Mesenchymal stem cell (in vitro differentiated cells and primary cell): ENCODE data around the gene SLC25A30.
"Not testable (repeated sequence)": the region's sequence is repeated elsewhere in the genome, so short reads cannot be mapped to it uniquely, and the experiment has no call there.

Experiments used
- DNase-seq: peaks from one replicate; pipeline ENCODE4 v3.0.0-alpha.2; 2013
- H2AFZ ChIP-seq: one replicate; pipeline ENCODE4 v1.6.1; 2013; ENCODE audit warnings: low read depth, mild to moderate bottlenecking, control low read depth, inconsistent platforms, low read length, moderate library complexity
- H2AK5ac ChIP-seq: 2 replicates; pipeline ENCODE4 v1.6.1; 2013; ENCODE audit warnings: low read length, moderate library complexity, mild to moderate bottlenecking, inconsistent platforms; ENCODE audit not compliant: severe bottlenecking
- H2BK120ac ChIP-seq: one replicate; pipeline ENCODE4 v1.6.1; 2013; ENCODE audit warnings: low read depth, mild to moderate bottlenecking, inconsistent platforms, low read length, moderate library complexity
- H2BK12ac ChIP-seq, 2 experiments: one replicate each; pipeline ENCODE4 v1.6.1; 2013; ENCODE audit warnings: inconsistent platforms in 2 of 2, low read length in 2 of 2, mild to moderate bottlenecking in 2 of 2, moderate library complexity in 2 of 2, control low read depth in 1 of 2
- H2BK15ac ChIP-seq: one replicate; pipeline ENCODE4 v1.6.1; 2013; ENCODE audit warnings: mild to moderate bottlenecking, low read depth, inconsistent platforms; ENCODE audit not compliant: poor library complexity, severe bottlenecking
- H2BK5ac ChIP-seq: 2 replicates; pipeline ENCODE4 v1.6.1; 2013; ENCODE audit warnings: low read depth, mild to moderate bottlenecking, low read length, control low read depth, inconsistent platforms; ENCODE audit not compliant: poor library complexity, severe bottlenecking
- H3K14ac ChIP-seq, 2 experiments: one replicate each; pipeline ENCODE4 v1.6.1; 2013; ENCODE audit warnings: inconsistent platforms in 2 of 2, low read length in 2 of 2, control low read depth in 1 of 2, mild to moderate bottlenecking in 1 of 2, moderate library complexity in 1 of 2
- H3K18ac ChIP-seq, 2 experiments: one replicate each; pipeline ENCODE4 v1.6.1; 2013; ENCODE audit warnings: inconsistent platforms in 2 of 2, low read length in 2 of 2, control low read depth in 1 of 2, low read depth in 1 of 2, mild to moderate bottlenecking in 1 of 2
- H3K23ac ChIP-seq, 2 experiments: one replicate each; pipeline ENCODE4 v1.6.1; 2013; ENCODE audit warnings: inconsistent platforms in 2 of 2, low read length in 2 of 2, mild to moderate bottlenecking in 2 of 2, moderate library complexity in 2 of 2, control low read depth in 1 of 2
- H3K27ac ChIP-seq: 2 replicates; pipeline ENCODE4 v1.5.1; 2013; ENCODE audit warnings: mild to moderate bottlenecking, moderate library complexity, low read length, control low read depth, inconsistent platforms; ENCODE audit not compliant: poor library complexity, severe bottlenecking
- H3K27me3 ChIP-seq, 2 experiments: 2 replicates each; pipeline versions ENCODE4 v1.6.1 to v1.7.0; 2013; ENCODE audit warnings: low read length in 2 of 2, mild to moderate bottlenecking in 2 of 2, moderate library complexity in 2 of 2, control low read depth in 1 of 2, inconsistent platforms in 1 of 2; ENCODE audit not compliant: control insufficient read depth in 1 of 2, insufficient read depth in 1 of 2
- H3K36me3 ChIP-seq, 2 experiments: 2 replicates each; pipeline versions ENCODE4 v1.6.1 to v1.7.0; 2013; ENCODE audit warnings: low read length in 2 of 2, control low read depth in 1 of 2, inconsistent platforms in 1 of 2, low read depth in 1 of 2, mild to moderate bottlenecking in 1 of 2; ENCODE audit not compliant: insufficient read depth in 2 of 2, control insufficient read depth in 1 of 2
- H3K4ac ChIP-seq, 2 experiments: one replicate each; pipeline ENCODE4 v1.6.1; 2013; ENCODE audit warnings: inconsistent platforms in 2 of 2, low read length in 2 of 2, mild to moderate bottlenecking in 2 of 2, moderate library complexity in 2 of 2, control low read depth in 1 of 2, low read depth in 1 of 2
- H3K4me1 ChIP-seq: 2 replicates; pipeline ENCODE4 v1.6.1; 2013; ENCODE audit warnings: low read depth, low read length, control low read depth; ENCODE audit not compliant: control insufficient read depth, insufficient read depth
- H3K4me2 ChIP-seq: 2 replicates; pipeline ENCODE4 v1.6.1; 2013; ENCODE audit warnings: low read length, mild to moderate bottlenecking, inconsistent platforms; ENCODE audit not compliant: poor library complexity, severe bottlenecking
- H3K4me3 ChIP-seq, 2 experiments: 2 replicates each; pipeline versions ENCODE4 v1.5.1 to v1.7.0; 2013; ENCODE audit warnings: low read length in 2 of 2, mild to moderate bottlenecking in 2 of 2, control low read depth in 1 of 2, low read depth in 1 of 2; ENCODE audit not compliant: insufficient read depth in 1 of 2
- H3K79me1 ChIP-seq: replicated peaks from 2 replicates; pipeline ENCODE4 v1.6.1; 2013; ENCODE audit warnings: mild to moderate bottlenecking, control low read depth, low read length, inconsistent platforms; ENCODE audit not compliant: poor library complexity, severe bottlenecking
- H3K9ac ChIP-seq: 2 replicates; pipeline ENCODE4 v1.7.0; 2013; ENCODE audit warnings: mild to moderate bottlenecking, low read length, moderate library complexity
- H3K9me3 ChIP-seq: 2 replicates; pipeline ENCODE4 v1.7.0; 2013; ENCODE audit warnings: mild to moderate bottlenecking, low read length; ENCODE audit not compliant: control insufficient read depth
- H4K8ac ChIP-seq: one replicate; pipeline ENCODE4 v1.6.1; 2013; ENCODE audit warnings: inconsistent platforms, mild to moderate bottlenecking, low read length, moderate library complexity
- H4K91ac ChIP-seq: one replicate; pipeline ENCODE4 v1.6.1; 2013; ENCODE audit warnings: mild to moderate bottlenecking, low read length, inconsistent platforms
- WGBS: methylation state at CpG from one replicate; pipeline ENCODE4 v1.1.7; 2013; ENCODE audit warnings: mixed read lengths; 5-methylcytosine and 5-hydroxymethylcytosine counted together

The SLC25A30 gene

DNA sequence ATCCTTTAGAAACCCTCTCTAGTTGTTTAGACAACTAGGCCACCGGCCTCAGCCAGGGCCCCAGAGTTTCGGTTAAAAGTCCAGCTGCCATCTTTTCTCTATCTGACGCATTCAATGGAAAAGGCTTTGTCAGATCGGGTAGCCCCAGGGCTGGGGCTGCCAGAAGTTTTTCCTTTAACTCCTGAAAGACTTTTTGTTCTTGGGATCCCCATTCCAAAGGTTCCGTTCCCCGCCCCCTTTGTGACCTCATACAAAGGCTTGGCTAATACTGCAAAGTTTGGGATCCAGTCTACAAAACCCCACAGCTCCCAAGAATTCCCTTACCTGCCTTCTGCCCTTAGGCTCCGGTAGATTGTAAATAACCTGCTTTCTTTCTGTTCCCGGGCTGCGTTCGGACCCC lies 38.7 kb downstream of the SLC25A30 start:
- H2BK15ac ChIP-seq, DNase-seq, H3K14ac ChIP-seq, H3K4me3 ChIP-seq, H3K27ac ChIP-seq, H2BK5ac ChIP-seq, H3K9me3 ChIP-seq, H2BK12ac ChIP-seq, H3K4me1 ChIP-seq, H3K4me2 ChIP-seq, H3K9ac ChIP-seq, H4K8ac ChIP-seq, H3K27me3 ChIP-seq, H3K18ac ChIP-seq, H3K79me1 ChIP-seq, H2BK120ac ChIP-seq, H2AFZ ChIP-seq, H3K23ac ChIP-seq, H2AK5ac ChIP-seq, H3K4ac ChIP-seq, H4K91ac ChIP-seq, H3K36me3 ChIP-seq: not testable (repeated sequence)
- WGBS, result 94% methylated on average over 6 of the region's 10 CpGs

DNA sequence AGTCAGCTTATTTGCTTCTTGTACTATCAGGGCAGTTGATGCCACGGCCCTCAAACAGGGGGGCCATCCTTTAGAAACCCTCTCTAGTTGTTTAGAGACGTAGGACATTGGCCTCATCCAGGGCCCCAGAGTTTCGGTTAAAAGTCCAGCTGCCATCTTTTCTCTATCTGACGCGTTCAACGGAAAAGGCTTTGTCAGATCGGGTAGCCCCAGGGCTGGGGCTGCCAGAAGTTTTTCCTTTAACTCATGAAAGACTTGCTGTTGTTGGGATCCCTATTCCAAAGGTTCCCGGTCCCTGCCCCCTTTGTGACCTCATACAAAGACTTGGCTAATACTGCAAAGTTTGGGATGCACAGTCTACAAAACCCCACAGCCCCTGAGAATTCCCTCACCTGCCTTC lies 39.4 kb downstream of the SLC25A30 start:
- H3K9me3 ChIP-seq, H3K4ac ChIP-seq, H3K4me2 ChIP-seq, H3K27ac ChIP-seq, H3K27me3 ChIP-seq, H3K18ac ChIP-seq, H2BK12ac ChIP-seq, H3K4me3 ChIP-seq, H3K36me3 ChIP-seq, DNase-seq, H2BK120ac ChIP-seq, H4K8ac ChIP-seq, H2BK5ac ChIP-seq, H3K14ac ChIP-seq, H4K91ac ChIP-seq, H3K9ac ChIP-seq, H2AK5ac ChIP-seq, H3K4me1 ChIP-seq, H2BK15ac ChIP-seq, H3K79me1 ChIP-seq, H3K23ac ChIP-seq, H2AFZ ChIP-seq: not testable (repeated sequence)
- WGBS, result 95% methylated on average over 8 of the region's 8 CpGs

DNA sequence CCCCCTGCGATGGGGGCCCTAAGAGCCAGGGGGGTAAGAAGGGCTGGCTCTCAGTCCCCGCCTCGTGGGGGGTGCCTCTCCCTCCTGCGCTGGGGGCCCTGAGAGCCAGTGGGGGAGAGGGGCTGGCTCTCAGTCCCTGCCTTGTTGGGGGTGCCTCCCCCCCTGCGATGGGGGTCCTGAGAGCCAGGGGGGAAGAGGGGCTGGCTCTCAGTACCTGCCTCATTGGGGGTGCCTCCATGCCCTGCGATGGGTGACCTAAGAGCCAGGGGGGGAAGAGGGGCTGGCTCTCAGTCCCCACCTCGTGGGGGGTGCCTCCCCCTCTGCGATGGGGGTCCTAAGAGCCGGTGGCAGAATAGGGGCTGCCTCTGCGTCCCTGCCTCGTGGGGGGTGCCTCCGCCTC lies 40.9 kb downstream of the SLC25A30 start:
- H4K91ac ChIP-seq, H3K27me3 ChIP-seq, H3K4me1 ChIP-seq, H2BK5ac ChIP-seq, H3K23ac ChIP-seq, H3K9ac ChIP-seq, DNase-seq, H3K4me3 ChIP-seq, H2BK120ac ChIP-seq, H4K8ac ChIP-seq, H3K79me1 ChIP-seq, H3K27ac ChIP-seq, H3K14ac ChIP-seq, H3K4me2 ChIP-seq, H2BK12ac ChIP-seq, H2AFZ ChIP-seq, H2BK15ac ChIP-seq, H3K9me3 ChIP-seq, H2AK5ac ChIP-seq, H3K36me3 ChIP-seq, H3K18ac ChIP-seq, H3K4ac ChIP-seq: not testable (repeated sequence)
- WGBS, result 87% methylated on average over 3 of the region's 12 CpGs

DNA sequence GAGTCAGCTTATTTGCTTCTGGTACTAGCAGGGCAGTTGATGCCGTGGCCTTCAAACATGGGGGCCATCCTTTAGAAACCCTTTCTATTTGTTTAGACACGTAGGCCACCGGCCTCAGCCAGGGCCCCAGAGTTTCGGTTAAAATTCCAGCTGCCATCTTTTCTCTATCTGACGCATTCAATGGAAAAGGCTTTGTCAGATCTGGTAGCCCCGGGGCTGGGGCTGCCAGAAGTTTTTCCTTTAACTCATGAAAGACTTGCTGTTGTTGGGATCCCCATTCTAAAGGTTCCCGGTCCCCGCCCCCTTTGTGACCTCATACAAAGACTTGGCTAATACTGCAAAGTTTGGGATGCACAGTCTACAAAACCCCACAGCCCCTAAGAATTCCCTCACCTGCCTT lies 41.5 kb downstream of the SLC25A30 start:
- H3K27ac ChIP-seq, H3K9ac ChIP-seq: not testable (repeated sequence)

More for the DNA sequence above, 41.5 kb downstream of the SLC25A30 start:
- not testable (repeated sequence) for H3K9me3 ChIP-seq, H2BK5ac ChIP-seq, H2BK12ac ChIP-seq, H3K4ac ChIP-seq, H2BK120ac ChIP-seq, H3K27me3 ChIP-seq, H2AFZ ChIP-seq, H3K36me3 ChIP-seq, DNase-seq, H4K91ac ChIP-seq, H3K4me1 ChIP-seq, H3K79me1 ChIP-seq, H3K18ac ChIP-seq, H3K23ac ChIP-seq, H4K8ac ChIP-seq, H3K14ac ChIP-seq, H2BK15ac ChIP-seq, H3K4me3 ChIP-seq, H2AK5ac ChIP-seq, H3K4me2 ChIP-seq
- 96% methylated on average over 8 of the region's 8 CpGs for WGBS
